ENCODE measurements around the gene C19orf33.

C19orf33 gene

DNA sequence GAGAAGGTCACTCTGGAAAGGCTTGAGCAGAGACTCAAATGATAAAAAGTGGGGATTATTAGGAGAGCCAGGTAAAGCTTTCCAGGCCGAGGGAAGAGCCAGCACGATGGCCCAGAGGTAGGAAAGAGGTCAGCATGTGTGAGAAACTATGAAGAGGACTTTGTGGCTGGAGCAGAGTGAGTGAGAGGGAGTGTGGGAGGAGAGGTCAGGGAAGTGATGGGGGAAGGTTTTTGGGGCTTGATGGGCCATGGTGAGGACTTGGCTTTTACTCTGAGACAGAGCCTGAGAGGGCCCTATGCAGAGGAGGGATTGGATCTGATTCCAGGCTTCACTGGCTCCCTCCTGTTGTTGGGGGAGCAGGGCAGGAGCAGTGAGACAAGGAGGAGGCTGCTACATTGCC is 36.9 kb downstream of the C19orf33 start:
- H2AFZ ChIP-seq (ENCODE audit: low read length), result no peak overlapping the region
- no peak overlapping the region for H3K27ac ChIP-seq (ENCODE audit: low read length)
- no peaks in the 10 kb centered on the region for H4K20me1 ChIP-seq (ENCODE audit: insufficient read depth, low read length)
- no peak overlapping the region for H3K9ac ChIP-seq (ENCODE audit: low read length)
- no peak overlapping the region for H3K4me2 ChIP-seq (ENCODE audit: low read depth, low read length)
- no peak for DNase-seq
- no peaks in the 10 kb centered on the region; the same call in 1 of the 2 replicates for H3K4me1 ChIP-seq (ENCODE audit: low read length)
- H3K9me3 ChIP-seq (replicated peaks; ENCODE audit: insufficient read depth, low read length), result no peaks in the 10 kb centered on the region
- H3K36me3 ChIP-seq (replicated peaks; ENCODE audit: insufficient read depth, low read length), result no peaks in the 10 kb centered on the region
- no peaks in the 10 kb centered on the region for H3K9me2 ChIP-seq (replicated peaks; ENCODE audit: insufficient read depth, low read length)
- no peaks in the 10 kb centered on the region for H3K79me2 ChIP-seq (ENCODE audit: low read length)
- H3F3A ChIP-seq (ENCODE audit: insufficient read depth, low read length), result peaks cover 11% of the 10 kb centered on the region
- no peak overlapping the region for H3K4me3 ChIP-seq (ENCODE audit: low read length)
- H3K27me3 ChIP-seq (replicated peaks; ENCODE audit: insufficient read depth, low read length), result no peaks in the 10 kb centered on the region
- TF ChIP-seq, protein P1, sequence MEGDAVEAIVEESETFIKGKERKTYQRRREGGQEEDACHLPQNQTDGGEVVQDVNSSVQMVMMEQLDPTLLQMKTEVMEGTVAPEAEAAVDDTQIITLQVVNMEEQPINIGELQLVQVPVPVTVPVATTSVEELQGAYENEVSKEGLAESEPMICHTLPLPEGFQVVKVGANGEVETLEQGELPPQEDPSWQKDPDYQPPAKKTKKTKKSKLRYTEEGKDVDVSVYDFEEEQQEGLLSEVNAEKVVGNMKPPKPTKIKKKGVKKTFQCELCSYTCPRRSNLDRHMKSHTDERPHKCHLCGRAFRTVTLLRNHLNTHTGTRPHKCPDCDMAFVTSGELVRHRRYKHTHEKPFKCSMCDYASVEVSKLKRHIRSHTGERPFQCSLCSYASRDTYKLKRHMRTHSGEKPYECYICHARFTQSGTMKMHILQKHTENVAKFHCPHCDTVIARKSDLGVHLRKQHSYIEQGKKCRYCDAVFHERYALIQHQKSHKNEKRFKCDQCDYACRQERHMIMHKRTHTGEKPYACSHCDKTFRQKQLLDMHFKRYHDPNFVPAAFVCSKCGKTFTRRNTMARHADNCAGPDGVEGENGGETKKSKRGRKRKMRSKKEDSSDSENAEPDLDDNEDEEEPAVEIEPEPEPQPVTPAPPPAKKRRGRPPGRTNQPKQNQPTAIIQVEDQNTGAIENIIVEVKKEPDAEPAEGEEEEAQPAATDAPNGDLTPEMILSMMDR (IDR thresholded peaks at IDR 0.05; ENCODE audit: low read length), result no peak
- TF ChIP-seq EZH2 (optimal IDR thresholded peaks at IDR 0.05; ENCODE audit: low read depth, low read length), result no peak
- no peak for TF ChIP-seq EZH2phosphoT487 (IDR thresholded peaks at IDR 0.05; ENCODE audit: low read length)

DNA sequence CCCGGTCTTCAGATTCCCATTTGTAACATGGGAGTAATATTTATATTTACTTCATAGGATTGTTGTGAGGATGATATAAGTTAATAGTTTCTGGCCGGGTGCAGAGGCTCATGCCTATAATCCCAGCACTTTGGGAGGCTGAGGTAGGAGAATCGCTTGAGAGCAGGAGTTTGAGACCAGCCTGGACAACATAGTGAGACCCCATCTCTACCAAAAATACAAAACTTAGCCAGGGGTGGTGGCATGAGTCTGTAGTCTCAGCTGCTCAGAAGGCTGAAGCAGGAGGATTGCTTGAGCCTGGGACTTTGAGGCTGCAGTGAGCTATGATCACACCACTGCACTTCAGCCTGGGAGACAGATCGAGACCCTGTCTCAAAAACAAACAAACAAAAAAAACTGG is 42.8 kb downstream of the C19orf33 start:
- no peaks in the 10 kb centered on the region for H3K4me1 ChIP-seq (ENCODE audit: low read length)
- no peaks in the 10 kb centered on the region for H3F3A ChIP-seq (ENCODE audit: insufficient read depth, low read length)
- H4K20me1 ChIP-seq (ENCODE audit: insufficient read depth, low read length), result no peaks in the 10 kb centered on the region
- no peaks in the 10 kb centered on the region for H3K36me3 ChIP-seq (replicated peaks; ENCODE audit: insufficient read depth, low read length)
- TF ChIP-seq, protein P1 (IDR thresholded peaks at IDR 0.05; ENCODE audit: low read length), result no peak
- TF ChIP-seq EZH2phosphoT487 (IDR thresholded peaks at IDR 0.05; ENCODE audit: low read length) (no peak), EZH2 (optimal IDR thresholded peaks at IDR 0.05; ENCODE audit: low read depth, low read length) (no peak)
- H3K4me3 ChIP-seq (ENCODE audit: low read length), result no peak overlapping the region
- H3K9me2 ChIP-seq (replicated peaks; ENCODE audit: insufficient read depth, low read length), result no peaks in the 10 kb centered on the region
- DNase-seq, result no peak
- H3K27me3 ChIP-seq (replicated peaks; ENCODE audit: insufficient read depth, low read length), result 0 out of 2 replicates have a peak, but pooled peaks cover 5% of the 10 kb centered on the region
- H3K27ac ChIP-seq (ENCODE audit: low read length), result no peak overlapping the region
- no peak overlapping the region for H3K4me2 ChIP-seq (ENCODE audit: low read depth, low read length)
- no peak overlapping the region for H2AFZ ChIP-seq (ENCODE audit: low read length)
- H3K9me3 ChIP-seq (replicated peaks; ENCODE audit: insufficient read depth, low read length), result no peaks in the 10 kb centered on the region
- H3K79me2 ChIP-seq (ENCODE audit: low read length), result no peaks in the 10 kb centered on the region
- H3K9ac ChIP-seq (ENCODE audit: low read length), result no peak overlapping the region

DNA sequence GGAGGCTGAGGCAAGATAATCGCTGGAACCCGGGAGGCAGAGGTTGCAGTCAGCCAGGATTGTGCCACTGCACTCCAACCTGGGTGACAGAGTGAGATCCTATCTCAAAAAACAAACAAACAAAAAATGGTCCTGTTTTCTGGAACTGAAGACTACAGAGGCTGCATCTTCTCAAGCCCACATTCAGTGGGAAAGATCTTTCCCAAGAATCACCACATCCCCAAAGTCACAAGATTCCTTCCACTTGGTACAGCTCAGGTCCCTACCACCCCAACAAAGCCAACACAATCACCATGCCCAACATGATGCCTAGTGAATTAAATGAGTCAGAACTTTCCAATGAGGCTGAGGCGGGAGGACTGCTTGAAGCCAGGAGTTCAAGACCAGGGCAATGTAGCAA is 46.8 kb downstream of the C19orf33 start:
- Histone ChIP-seq H3K27ac (ENCODE audit: low read length) (no peak overlapping the region), H3K9ac (ENCODE audit: low read length) (no peak overlapping the region), H3K9me3 (replicated peaks; ENCODE audit: insufficient read depth, low read length) (no peaks in the 10 kb centered on the region), H2AFZ (ENCODE audit: low read length) (no peak overlapping the region), H3K4me2 (ENCODE audit: low read depth, low read length) (no peak overlapping the region), H3K4me3 (ENCODE audit: low read length) (no peak overlapping the region), H4K20me1 (ENCODE audit: insufficient read depth, low read length) (no peaks in the 10 kb centered on the region), H3K27me3 (replicated peaks; ENCODE audit: insufficient read depth, low read length) (peaks cover 16% of the 10 kb centered on the region; the same call in 1 of the 2 replicates), H3K4me1 (ENCODE audit: low read length) (no peaks in the 10 kb centered on the region), H3K9me2 (replicated peaks; ENCODE audit: insufficient read depth, low read length) (no peaks in the 10 kb centered on the region), H3K36me3 (replicated peaks; ENCODE audit: insufficient read depth, low read length) (no peaks in the 10 kb centered on the region), H3K79me2 (ENCODE audit: low read length) (no peaks in the 10 kb centered on the region), H3F3A (ENCODE audit: insufficient read depth, low read length) (no peaks in the 10 kb centered on the region)
- DNase-seq, result no peak
- TF ChIP-seq, protein P1 (IDR thresholded peaks at IDR 0.05; ENCODE audit: low read length), result no peak
- TF ChIP-seq EZH2 (optimal IDR thresholded peaks at IDR 0.05; ENCODE audit: low read depth, low read length) (no peak), EZH2phosphoT487 (IDR thresholded peaks at IDR 0.05; ENCODE audit: low read length) (no peak)
